Activated CD4-positive, alpha-beta T cell treated with anti-CD3 and anti-CD28 coated beads for 4 hours (primary cell): Measurements from ENCODE around the gene NSMCE1.
"Not testable (repeated sequence)": the region's sequence is repeated elsewhere in the genome, so short reads cannot be mapped to it uniquely, and the experiment has no call there.

Source experiments
- DNase-seq, 2 donors: peaks; one replicate each; pipeline ENCODE4 v3.0.0-alpha.2; 2020

The NSMCE1 gene

GRCh38 chr16:27302126-27302525 lies 33.6 kb upstream of the NSMCE1 start:
- DNase-seq = no peak

- no peak for DNase-seq
These were observed 32.8 kb upstream of the NSMCE1 start for GRCh38 chr16:27301236-27301861.

DNA sequence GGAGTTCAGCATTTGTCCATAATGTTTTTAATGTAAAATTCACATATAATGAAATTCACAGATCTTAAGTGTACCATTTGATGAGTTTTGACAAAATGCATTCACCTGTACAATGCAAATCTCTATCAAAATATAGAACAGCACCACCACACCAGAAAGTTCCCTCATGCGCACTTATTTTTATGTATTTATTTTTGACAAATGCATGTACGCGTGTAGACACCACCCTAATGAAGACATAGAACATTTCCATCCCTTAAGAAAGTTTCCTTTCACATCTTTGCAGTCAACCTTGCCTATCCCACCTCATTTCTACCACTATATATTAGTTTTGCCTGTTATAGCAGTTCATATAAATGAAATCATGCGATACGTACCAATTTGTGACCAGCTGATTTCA lies 29.6 kb upstream of the NSMCE1 start:
- no peak for DNase-seq

DNA sequence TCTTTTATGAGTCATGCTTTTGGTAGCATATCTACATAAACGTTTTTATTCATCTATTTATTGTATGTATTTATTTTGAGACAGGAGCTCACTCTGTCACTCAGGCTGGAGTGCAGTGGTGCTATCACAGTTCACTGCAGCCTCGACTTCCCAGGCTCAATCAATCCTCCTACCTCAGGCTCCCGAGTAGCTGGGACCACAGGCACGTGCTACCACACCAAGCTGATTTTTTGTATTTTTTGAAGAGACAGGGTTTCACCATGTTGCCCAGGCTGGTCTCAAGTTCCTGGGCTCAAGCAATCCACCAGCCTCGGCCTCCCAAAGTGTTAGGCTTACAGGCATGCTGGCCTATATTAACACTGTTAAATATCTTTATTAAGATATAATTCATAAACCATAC lies 24.8 kb upstream of the NSMCE1 start:
- no peak for DNase-seq

DNA sequence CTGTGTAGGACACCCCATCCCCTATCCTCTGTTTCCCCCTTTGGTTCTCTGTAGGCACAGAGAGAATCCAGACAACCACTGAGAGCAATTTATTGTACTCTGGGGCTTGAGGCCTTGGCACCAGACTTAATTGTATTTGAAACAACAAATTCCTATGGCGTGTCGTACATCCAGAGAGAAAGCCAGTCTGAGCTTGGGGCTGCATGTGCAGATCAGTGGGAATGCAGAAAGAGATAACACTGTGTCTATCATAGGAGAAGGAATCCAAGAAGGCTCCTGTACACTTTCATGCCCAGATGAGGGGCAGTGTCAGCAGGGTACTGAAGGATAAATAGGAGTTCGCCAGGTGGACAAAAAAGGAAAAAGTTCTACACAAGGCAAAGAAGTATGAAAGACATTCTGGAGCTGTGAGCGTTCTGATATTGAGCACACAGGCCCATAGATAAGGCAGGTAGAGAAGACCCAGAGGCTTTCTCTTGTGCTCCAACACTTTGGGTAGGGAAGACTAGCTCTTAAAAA lies 23.2 kb upstream of the NSMCE1 start:
- DNase-seq = no peak

DNA sequence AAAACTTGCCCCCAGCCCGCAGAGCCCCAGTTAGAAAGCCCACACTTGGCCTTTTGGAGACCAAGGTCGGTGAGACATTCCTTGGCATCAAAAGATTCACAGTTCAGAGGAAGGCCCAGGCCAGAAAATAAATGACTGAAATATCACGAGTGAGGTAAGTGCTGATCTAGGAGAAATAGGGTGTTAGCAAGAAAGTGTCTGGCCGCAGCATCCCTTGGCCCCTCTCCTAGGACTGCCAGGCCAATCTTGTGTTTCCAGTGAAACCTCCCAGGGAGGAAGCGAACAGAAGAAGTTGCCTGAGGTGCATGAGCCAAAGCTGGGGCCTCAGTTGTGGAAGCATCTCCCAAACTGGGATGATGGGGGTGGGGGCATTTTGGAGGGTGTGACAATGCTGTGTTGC lies 22.5 kb upstream of the NSMCE1 start:
- DNase-seq = no peak

GRCh38 chr16:27290562-27290961 lies 22.0 kb upstream of the NSMCE1 start:
- DNase-seq = no peak

DNA sequence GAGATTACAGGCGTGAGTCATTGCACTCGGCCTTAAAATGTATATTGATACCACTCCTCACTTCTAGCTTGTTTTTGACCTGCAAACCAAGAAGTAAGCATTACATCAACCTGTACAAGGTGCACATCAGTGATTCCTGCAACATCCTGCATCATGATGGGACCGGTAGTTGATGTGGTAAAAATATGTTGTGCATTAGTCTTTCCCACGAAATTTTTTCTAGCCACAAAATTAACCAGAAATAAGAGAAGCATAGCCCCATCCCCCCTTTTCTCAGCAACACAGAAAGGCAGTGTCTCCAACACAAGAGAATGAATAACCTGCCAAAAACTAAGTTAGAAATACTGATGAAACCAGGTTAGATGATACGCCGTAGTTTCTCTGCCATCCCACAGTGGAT lies 21.1 kb upstream of the NSMCE1 start:
- DNase-seq = no peak

DNA sequence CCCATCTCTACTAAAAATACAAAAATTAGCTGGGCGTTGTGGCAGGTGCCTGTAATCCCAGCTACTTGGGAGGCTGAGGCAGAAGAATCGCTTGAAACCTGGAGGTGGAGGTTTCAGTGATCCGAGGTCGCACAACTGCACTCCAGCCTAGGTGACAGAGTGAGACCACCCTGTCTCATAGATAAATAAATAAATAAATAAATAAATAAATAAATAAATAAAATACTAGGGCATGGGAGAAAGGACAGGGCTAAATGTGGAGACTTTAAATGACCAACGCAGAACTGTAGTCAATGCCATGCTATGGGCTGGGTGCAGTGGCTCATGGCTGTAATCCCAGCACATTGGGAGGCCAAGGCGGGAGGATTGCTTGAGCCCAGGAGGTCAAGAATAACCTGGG lies 19.7 kb upstream of the NSMCE1 start:
- DNase-seq = not testable (repeated sequence)

DNA sequence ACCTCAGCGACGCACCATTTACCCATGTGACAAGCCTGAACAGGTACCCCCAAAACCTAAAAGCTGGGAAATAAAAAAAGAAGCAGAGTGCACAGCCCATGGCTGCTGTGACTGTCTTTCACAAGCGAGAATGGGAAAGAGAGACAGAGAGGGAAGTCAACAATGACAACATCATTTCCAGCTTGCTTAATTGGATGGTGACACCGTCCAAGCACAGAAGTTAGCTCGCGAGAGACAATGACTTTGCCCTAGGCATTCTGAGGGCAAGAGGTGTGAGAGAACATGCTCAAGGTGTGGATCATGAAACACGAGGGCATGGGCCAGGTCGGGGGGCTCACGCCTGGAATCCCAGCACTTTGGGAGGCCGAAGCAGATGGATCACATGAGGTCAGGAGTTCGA lies 19.3 kb upstream of the NSMCE1 start:
- no peak for DNase-seq

- no peak for DNase-seq
These were observed 18.7 kb upstream of the NSMCE1 start for GRCh38 chr16:27287051-27287811.

GRCh38 chr16:27286451-27286850 lies 17.9 kb upstream of the NSMCE1 start:
- no peak for DNase-seq

DNA sequence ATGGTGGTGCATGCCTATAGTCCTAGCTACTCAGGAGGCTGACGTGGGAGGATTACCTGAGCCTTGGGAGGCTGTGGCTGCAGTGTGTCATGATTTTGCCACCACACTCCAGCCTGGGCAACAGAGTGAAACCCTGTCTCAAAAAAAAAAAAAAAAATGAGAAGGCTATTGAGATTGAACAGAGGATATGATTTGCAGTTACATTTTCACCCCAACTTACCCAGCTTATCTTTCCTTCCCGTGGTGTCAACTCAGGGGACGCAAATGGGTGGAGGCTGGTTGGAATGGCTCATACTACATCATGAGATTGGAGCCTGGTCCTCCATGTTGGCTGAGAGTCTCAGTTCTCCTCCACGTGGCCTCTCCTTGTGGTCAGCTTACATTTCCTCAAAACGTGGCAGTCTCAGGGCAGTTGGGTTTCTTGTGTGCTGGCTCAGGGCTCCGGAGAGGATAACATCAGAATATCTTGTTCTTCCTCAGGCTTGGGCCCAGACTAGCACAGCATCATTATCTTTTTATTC lies 17.2 kb upstream of the NSMCE1 start:
- DNase-seq = no peak

DNA sequence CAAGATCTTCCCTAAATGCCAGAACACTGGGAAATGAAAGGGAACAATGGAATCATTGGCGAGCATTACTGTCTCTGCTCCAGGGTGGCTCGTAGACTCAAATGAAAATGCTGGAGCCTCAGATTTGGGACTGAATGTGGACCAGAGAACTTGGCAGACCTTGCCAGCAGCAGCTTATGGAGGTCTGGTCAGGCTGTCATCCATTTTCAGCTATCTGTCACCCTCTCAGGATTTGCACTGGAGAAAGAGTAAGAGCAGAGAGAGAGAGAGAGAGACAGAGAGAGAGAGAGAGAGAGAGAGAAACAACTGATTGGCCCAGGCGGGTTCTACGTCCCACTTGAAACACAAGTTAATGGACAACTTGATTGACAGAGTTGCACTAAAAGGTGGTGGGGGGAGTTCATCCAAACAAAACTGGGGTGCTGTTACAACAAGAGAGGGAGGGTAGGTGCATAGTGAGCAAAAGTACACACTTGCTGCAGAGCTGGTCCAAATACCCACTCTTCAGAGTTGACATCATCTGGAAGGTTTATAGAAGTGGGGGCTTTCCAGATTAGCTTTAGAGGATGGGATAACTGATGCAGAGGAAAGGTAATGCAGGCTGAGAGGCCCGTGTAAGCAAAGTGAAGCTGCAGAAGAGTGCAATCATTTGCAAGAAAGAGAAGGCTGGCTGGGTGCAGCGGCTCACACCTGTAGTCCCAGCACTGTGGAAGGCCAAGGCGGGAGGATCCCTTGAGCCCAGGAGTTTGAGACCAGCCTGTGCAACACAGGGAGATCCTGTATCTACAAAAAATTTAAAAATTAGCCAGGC lies 16.5 kb upstream of the NSMCE1 start:
- no peak for DNase-seq

- no peak for DNase-seq
These were observed 12.7 kb upstream of the NSMCE1 start for GRCh38 chr16:27281243-27281642.

- no peak for DNase-seq
These were observed 6.8 kb upstream of the NSMCE1 start for GRCh38 chr16:27275394-27275793.

DNA sequence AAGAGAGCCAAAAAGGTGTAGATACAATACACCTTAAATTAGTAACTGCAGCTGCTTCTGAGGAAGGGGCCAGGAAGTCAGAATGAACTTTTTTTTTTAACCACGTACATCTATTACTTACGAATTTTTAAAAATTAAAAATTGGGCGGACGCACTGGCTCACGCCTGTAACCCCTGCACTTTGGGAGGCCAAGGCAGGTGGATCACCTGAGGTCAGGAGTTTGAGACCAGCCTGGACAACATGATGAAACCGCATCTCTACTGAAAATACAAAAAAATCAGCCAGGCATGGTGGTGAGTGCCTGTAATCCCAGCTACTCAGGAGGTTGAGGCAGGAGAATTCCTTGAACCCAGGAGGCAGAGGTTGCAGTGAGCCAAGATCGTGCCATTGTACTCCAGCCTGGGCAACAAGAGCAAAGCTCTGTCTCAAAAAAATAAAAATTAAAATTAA lies 5.9 kb upstream of the NSMCE1 start:
- DNase-seq = not testable (repeated sequence)

DNA sequence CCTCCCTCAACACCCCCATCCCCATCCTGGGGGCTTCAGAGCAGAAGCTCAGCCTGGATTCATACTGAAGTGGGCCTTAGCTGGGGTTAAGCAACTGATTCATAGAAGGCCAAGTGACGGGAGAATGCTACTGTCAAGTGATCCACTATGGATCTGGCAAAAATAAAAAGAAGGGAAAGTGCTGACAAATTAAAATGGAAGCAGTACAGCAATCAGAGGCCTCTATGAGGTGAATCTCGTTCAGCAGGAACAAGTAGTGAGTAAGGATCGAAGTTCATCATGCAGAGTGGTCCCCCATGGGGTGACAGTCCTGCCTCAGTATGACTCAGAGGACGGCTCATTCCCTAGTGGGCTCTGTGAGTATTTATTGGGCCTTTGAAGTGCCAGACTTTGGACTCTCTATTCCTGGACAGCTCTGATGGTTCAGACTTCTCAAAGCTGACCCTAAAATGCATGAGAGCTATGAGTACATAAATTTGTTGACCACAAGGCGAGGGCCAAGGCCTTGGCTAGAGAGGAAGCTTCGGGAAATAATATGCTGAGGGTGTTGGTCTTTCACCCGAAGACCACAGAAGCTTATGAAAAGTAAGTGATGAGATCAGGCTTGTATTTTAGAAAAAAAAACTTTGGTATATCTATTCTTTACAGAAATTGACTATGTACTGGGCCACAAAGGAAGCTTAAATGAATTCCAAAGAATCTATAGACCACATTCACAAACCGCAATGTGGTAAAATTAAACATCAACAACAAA lies 5.3 kb upstream of the NSMCE1 start:
- peak; percentile 24 to 44 for DNase-seq

GRCh38 chr16:27273330-27273669 lies 4.7 kb upstream of the NSMCE1 start:
- no peak for DNase-seq

DNA sequence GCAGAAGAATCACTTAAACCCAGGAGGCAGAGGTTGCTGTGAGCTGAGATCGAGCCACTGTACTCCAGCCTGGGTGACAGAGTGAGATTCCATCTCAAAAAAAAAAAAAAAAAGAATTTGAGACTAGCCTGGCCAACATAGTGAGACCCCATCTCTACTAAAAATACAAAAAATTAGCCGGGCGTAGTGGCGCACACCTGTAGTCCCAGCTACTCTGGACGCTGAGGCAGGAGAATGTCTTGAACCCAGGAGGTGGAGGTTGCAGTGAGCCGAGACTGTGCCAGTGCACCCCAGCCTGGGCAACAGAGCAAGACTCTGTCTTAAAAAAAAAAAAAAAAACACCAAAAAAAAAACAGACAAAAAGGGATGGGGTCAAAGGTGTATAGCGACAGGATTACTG lies 4.1 kb upstream of the NSMCE1 start:
- not testable (repeated sequence) for DNase-seq

- no peak for DNase-seq
These were observed 3.5 kb upstream of the NSMCE1 start for GRCh38 chr16:27272076-27272475.

DNA sequence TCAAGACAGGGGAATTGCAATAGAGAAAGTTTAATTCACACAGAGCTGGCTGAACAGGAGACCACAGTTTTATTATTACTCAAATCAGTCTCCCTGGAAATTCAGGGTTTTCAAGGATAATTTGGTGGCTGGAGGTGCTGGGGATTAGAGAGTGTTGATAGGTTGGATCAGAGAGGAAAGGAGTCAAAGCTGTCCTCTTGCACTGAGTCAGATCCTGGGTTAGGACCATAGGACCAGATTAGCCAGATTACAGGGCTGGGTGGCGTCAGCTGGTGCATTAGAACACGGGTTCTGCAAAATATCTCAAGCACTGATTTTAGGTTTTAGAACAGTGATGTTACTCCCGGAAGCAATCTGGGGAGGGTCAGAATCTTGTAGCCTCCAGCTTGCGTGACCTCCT lies 1.8 kb upstream of the NSMCE1 start:
- no peak for DNase-seq
